Measurements from ENCODE around the gene FBXO48.
A peak's percentile ranks its signal among the peaks of the same experiment; 100 is the strongest.
"Not testable (repeated sequence)": the region's sequence is repeated elsewhere in the genome, so short reads cannot be mapped to it uniquely, and the experiment has no call there.

FBXO48 gene, protein sequence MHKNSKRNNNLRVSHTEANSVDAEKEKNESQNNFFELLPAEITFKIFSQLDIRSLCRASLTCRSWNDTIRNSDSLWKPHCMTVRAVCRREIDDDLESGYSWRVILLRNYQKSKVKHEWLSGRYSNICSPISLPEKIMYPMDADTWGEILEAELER

DNA sequence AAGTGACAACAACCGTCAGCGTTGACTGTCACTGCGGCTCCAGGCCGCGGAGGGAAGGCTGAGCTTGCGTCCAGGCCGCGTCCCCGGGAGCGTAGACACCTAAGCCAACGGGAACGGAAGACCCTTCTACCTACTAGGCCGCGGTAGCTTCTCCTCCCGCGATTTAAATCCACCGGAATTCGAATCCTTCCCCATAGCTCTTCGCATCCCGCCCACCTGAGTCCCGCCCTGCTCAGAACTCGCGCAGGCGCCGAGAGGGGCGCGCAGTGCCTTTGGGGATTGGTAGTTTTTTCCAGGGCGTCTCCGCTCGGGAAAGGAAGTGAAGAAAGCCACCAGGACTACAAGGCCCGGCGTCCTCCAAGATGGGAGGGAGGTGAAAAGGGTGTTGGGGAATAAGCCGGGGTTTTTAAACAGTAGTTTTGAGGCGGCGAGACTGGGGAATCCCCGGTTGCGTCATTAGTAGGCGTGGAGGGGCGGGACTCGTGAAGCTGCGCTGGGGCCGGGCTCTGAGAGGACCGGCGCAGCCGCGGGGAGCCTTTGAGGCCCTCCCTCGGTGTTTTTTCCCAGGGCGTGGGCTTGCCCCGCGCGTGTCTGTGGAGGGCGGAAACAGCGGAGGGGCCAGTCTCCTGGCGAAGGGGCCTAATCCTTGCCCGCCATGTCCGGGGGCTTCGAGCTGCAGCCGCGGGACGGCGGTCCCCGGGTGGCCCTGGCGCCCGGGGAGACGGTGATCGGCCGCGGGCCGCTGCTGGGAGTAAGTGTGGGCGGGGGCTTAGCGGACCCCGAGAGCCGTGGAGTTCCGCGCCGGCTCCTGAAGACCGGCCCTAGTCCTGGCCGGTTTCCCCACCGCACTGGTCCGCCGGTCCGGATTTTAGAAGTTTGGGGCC lies at the start of gene FBXO48, which contains the start of gene APLF:
Gene FBXO48, minus strand, starts transcription at position 218 of the 884 bp plus-strand sequence. CDS start 2,149 bp downstream, outside the sequence.
Gene APLF, plus strand, starts transcription at position 509 of the 884 bp plus-strand sequence. Its CDS starts 147 bp downstream, at position 656.
- DNase-seq, result peak; percentile 100
- in situ Hi-C loops (cut with HindIII; ENCODE audit: low pct_ligation_motif_present, low pct_unique_long_range_greater_than_20kb, low sequenced_read_pairs), result no loop called here

DNA sequence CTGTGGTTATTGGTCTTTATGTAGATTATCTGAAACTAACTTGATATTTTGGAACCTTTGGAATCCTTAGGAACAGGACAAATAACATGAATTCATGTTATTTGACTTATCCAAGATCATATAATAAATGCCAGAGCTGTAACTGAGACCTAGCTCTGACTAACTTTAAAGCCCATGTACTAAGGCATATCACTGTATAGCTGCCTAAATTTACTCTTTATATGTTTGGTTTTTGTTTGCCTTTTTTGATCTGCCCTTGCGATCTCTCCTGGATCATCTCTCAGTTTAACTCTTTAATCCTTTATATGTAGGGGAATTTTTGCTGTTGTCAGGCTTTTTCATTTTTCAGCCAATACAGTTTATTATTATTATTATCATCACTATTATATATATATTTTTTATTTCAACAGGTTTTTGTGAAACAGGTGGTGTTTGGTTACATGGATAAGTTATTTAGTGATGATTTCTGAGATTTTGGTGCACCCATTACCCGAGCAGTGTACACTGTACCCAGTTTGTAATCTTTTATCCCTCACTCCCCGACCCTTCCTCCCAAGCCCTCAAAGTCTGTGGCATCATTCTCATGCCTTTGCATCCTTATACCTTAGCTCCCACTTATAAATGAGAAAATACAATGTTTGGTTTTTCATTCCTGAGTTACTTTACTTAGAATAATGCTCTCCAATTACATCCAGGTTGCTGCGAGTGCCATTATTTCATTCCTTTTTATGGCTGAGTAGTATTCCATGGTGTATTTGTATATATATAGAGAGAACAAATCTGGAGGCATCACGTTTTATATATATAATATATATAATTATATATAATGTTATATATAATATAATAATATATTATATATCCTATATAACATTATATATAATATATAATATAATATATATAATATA lies 49.2 kb upstream of the FBXO48 start:
- no peak for DNase-seq
- in situ Hi-C loops (cut with HindIII; ENCODE audit: low pct_ligation_motif_present, low pct_unique_long_range_greater_than_20kb, low sequenced_read_pairs), result no loop called here

DNA sequence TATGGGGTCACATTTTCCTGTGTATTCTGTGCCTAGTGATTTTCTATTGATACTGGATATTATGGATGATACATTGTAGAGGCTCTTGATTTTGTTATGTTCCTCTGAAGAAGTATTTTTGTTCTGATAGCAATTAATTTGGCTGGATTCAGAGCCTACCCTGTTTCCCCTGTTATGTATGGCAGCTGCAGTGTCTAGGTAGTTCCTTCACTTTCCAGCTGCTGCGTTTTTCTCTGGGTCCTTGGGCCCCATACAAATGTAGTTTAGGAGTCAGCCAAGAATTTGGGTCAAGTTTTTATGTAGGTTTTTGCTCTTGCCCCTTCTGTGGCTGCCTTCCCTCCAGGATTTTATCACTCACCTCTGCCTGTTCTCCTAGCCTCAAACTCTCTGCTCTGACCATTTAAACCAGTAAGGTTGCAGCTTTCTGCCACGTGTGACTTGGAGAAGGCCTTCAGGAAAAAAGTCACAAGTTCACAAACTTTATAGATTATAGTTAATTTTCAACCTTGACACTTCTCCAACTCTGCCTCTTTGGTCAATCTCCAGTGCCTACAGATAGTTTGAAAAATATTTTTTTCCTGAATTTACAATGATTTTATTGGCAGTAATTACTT lies 47.3 kb upstream of the FBXO48 start:
- in situ Hi-C loops (cut with HindIII; ENCODE audit: low pct_ligation_motif_present, low pct_unique_long_range_greater_than_20kb, low sequenced_read_pairs), result no loop called here

DNA sequence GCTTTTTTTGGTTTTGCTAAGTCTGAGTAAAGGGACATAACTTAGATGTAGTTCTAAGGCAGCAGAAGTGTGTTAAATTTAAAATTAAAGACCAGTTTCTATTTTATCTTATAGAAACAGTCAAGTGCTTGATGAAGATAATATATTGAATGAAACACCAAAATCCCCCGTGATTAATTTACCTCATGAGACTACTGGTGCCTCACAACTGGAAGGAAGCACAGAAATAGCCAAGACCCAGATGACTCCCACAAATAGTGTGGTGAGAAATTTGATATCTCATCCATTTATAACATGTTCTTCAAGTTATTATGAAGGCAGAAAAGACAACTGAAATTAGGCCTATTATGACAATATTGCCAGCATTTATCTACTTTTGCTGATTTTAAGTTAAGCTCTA lies 45.9 kb upstream of the FBXO48 start:
- no peak for DNase-seq
- in situ Hi-C loops (cut with HindIII; ENCODE audit: low pct_ligation_motif_present, low pct_unique_long_range_greater_than_20kb, low sequenced_read_pairs), result no loop called here

More for the DNA sequence above, 47.3 kb upstream of the FBXO48 start:
- no peak for DNase-seq

DNA sequence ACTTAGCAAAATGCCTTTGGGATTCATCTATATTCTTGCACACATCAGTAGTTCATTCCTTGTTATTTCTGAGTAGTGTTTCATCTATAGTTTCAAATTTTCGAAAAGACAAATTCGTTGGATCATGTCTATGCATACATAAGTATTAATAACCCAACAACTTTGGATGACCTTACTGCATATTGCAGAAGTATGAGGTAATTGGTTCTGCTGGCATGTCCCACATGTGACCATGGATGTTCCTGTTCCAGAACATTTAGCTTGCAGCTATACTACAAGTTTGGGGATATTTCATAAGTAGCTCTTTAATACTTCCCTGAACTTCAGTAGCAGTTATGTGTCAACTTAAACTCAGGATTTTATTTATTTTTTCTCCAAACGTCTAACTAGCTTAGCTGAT lies 45.2 kb upstream of the FBXO48 start:
- in situ Hi-C loops (cut with HindIII; ENCODE audit: low pct_ligation_motif_present, low pct_unique_long_range_greater_than_20kb, low sequenced_read_pairs), result no loop called here
- DNase-seq, result no peak

DNA sequence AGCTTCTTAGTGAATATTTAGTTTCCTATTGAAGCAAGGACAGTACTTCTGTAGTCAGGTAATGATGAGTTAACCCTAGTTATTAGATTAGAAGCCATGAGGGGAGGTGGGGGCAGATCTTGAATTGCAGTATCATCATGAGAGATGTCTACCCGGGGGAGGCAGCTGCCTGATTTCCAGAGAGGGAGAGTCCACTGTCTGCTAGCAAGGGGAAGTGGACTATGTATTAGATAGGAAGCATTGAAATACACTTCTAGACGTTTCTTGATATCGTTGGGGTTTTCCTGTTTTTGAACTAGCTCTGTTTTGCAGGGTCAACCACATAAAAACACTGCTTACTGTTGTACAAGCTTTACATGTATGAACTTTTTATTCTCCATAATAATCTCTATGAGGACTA lies 39.1 kb upstream of the FBXO48 start:
- in situ Hi-C loops (cut with HindIII; ENCODE audit: low pct_ligation_motif_present, low pct_unique_long_range_greater_than_20kb, low sequenced_read_pairs), result no loop called here

DNA sequence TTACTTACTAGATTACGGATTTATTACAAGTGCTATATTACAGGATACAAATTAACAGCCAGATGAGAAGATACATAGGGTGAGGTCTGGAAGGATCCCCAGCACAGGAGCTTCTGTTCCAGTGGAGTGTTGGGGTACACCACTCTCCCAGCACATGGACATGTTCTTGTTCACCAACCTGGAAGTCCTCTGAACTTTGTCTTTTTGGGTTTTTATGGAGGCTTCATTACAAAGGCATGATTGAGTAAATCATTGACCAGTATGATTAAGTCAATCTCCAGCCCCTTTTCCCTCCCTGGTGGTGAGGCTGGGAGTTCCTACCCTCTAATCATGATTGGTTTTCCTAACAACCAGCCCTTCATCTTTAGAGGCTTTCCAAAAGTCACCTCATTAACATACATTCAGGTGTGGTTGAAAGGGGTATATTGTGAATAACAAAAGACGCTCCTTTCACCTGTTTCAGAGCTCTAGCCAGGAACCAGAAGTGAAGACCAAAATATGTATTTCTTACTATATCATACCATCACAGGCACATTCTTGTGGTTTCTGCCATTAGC lies 38.6 kb upstream of the FBXO48 start:
- in situ Hi-C loops (cut with HindIII; ENCODE audit: low pct_ligation_motif_present, low pct_unique_long_range_greater_than_20kb, low sequenced_read_pairs), result no loop called here
- no peak for DNase-seq

More for the DNA sequence above, 39.1 kb upstream of the FBXO48 start:
- no peak for DNase-seq

DNA sequence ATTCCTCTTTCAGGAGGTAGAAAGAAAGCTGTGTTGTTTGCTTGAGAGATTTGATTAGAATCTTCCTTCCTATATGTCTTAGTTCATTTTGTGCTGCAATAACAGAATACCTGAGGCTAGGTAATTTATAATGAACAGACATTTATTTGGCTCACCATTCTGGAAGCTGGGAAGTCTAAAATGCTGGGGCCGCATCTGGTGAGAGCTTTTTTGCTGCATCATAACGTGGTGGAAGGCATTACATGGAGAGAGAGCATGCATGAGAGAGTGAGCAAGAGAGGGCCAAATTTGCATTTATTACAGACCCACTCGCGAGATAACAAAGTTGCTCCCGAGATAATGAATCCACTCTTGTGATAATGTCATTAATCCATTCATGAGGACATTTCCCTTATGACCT lies 34.7 kb upstream of the FBXO48 start:
- in situ Hi-C loops (cut with HindIII; ENCODE audit: low pct_ligation_motif_present, low pct_unique_long_range_greater_than_20kb, low sequenced_read_pairs), result no loop called here
- DNase-seq, result no peak

DNA sequence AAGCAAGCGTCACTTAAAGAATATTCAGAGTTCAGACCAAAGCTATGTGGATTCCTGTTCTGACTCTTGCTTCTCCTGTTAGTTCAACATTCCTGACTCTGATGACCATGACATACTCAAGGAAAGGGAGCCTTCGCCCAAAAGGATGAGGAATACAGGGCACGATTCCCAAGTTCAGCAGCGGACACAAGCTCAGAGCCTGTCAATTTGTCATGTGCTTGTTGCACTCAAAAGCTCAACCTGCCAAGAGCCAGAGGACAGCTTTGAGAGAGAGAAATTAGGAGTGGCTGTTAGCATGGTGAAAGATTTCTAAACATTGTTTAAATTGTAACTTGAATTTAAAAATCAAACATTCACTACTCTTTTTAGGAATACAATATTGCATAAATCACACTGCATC lies 33.6 kb upstream of the FBXO48 start:
- DNase-seq, result no peak
- in situ Hi-C loops (cut with HindIII; ENCODE audit: low pct_ligation_motif_present, low pct_unique_long_range_greater_than_20kb, low sequenced_read_pairs), result no loop called here

DNA sequence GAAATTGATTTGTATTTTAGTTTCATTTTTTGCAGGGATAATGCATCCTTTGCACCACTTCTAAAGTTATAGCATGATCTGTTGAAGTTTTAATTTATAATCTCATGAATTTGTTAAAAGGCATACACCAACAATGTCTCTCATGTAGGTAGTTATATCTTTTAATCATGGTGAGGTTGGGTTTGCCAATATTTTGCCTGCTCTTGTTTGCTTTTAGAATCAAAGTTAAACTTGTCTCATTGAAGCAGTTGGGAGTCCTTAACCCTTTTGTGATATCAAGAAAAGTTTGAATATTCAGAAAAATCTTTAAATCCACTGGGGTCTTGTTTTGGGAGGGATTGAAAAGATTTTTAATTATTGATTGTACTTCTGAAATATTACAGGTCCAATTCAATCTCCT lies 32.0 kb upstream of the FBXO48 start:
- in situ Hi-C loops (cut with HindIII; ENCODE audit: low pct_ligation_motif_present, low pct_unique_long_range_greater_than_20kb, low sequenced_read_pairs), result no loop called here

DNA sequence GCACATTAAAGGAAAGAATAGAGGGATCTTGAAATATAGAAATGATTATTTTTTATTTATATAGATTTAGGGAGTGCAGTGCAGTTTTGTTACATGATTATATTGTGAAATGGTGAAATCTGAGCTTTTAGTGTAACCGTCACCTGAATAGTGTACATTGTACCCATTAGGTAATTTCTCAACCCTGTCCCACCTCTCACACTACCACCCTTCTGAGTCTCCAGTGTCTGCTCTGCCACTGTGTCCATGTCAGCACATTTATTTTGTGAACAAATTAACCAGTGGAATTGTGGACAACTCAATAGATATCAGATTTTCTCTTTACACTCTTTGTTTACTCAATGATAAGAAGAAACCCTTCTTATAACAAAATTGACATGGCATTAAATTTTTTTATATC lies 24.5 kb upstream of the FBXO48 start:
- no peak for DNase-seq
- in situ Hi-C loops (cut with HindIII; ENCODE audit: low pct_ligation_motif_present, low pct_unique_long_range_greater_than_20kb, low sequenced_read_pairs), result no loop called here

More for the DNA sequence above, 32.0 kb upstream of the FBXO48 start:
- DNase-seq, result no peak

DNA sequence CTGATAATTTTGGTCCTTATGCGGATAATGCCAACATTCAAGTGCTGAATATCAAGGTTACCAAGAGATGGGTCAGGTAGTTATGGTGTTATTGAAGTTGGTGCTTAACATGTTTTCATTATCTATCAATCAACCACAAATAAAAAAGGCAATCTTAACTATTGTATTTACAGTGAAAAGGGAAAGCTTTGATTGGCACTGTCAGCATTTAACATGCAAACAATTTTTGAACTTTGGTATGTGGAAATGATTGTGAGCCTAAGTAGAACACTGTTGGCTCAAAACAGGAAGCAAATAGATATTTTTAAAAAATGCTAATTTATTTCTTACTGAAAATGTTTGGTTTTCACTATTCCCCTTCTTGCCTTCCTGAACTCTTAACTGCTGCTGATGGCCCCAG lies 22.2 kb upstream of the FBXO48 start:
- no peak for DNase-seq
- in situ Hi-C loops (cut with HindIII; ENCODE audit: low pct_ligation_motif_present, low pct_unique_long_range_greater_than_20kb, low sequenced_read_pairs), result no loop called here

DNA sequence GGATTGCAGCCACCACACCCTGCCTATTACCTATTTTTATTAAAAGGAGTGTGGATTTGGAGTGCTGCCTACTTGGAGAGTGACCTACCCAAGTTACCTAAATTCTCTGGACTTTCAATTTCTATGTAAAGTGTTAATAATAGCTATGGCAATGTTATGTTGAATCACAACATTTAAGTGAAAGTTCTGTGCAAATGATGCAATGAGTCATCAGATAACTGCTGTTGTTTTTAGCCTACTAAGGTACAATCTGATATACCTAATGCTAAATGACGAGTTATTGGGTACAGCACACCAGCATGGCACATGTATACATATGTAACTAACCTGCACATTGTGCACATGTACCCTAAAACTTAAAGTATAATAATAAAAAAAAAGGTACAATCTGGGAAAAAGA lies 21.5 kb upstream of the FBXO48 start:
- DNase-seq; in situ Hi-C loops (cut with HindIII; ENCODE audit: low pct_ligation_motif_present, low pct_unique_long_range_greater_than_20kb, low sequenced_read_pairs): not testable (repeated sequence)

DNA sequence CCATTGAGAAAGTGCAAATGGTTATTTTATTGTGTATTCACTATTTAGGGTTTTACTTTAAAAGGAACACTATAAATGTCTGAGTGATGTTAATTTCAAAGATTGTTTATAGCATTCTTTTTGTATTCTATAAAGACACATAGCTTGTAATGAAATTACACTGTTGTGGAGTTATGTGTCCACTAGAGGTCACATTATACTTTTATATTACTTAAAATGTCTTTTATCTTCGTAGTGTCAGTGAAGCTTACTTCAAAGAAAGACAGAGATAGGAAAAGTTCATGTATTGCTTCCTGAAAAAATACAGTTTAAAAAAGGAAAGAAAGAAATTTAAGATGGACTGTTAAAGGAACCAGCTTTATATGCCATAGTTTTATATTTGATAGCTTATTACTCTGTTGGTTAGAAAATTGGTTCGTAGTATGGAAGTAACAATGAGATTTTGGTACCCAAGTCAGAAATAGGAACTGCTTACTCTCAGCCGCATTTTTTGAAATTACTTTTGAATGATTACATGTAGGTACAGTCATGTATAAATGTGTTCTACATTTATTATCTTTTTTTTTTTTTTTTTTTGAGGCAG lies 20.8 kb upstream of the FBXO48 start:
- in situ Hi-C loops (cut with HindIII; ENCODE audit: low pct_ligation_motif_present, low pct_unique_long_range_greater_than_20kb, low sequenced_read_pairs), result no loop called here
- DNase-seq, result peak; percentile 52

DNA sequence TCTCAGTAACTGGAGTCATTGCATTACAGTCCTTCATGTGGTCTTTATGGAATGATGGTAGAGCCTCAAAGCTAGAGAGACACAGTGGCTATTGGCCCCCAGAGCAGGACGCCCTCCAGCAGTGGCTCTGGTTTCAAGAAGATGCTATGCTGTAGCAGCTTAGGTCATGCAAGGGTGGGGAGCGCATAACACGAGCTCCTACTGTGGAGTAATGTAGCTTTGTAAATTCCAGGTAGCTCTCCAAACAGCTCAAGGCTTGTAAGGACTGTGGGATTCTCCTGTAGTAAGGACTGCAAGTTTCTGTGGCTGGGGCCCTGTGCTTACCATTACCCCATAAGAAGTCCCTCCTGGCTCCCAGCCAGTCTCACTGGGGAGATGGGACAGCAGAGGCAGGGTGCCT lies 15.9 kb upstream of the FBXO48 start:
- in situ Hi-C loops (cut with HindIII; ENCODE audit: low pct_ligation_motif_present, low pct_unique_long_range_greater_than_20kb, low sequenced_read_pairs), result no loop called here
- no peak for DNase-seq

DNA sequence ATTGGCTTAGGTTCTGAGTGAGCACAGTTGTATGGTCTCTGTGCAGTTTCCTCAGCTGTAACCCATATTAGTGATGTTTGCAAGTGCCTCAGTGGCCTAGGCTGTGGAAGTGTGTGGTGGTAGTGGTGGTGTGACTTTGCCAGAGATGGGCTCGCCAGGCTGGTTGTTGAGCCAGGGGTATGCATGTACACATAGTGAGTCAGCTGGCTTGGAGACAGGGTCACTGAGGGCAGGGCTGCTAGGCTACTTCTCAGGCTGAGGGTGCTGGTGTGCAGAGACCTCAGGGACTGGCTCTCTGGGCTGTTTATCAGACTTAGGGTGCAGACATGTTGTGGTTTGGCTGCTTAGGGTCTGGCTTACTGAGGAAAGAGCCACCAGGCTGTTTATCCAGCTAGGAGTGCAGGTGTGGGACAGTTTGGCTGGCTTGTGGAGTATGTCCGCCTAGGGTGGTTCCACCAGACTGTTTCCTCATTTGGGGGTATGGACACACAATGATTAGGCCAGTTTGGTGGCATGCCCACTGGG lies 15.3 kb upstream of the FBXO48 start:
- no peak for DNase-seq
- in situ Hi-C loops (cut with HindIII; ENCODE audit: low pct_ligation_motif_present, low pct_unique_long_range_greater_than_20kb, low sequenced_read_pairs), result no loop called here

DNA sequence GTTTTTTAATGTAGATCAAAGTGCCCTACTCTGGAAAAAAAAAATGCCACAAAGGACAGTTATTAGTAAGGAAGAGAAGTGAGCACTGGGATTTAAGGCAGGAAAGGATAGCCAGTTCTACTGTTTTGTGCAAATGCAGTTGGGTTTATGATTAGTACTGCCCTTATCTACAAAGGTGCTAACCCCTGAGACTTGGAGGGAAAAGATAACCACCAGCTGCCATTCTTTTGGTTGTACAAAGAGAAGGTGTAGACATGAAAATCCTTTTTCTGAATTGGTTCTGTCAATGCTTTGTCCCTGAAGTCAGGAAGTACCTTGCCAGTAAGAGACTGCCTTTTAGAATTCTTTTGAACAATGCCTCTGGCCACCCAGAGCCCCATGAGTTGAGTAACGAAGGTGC lies 11.6 kb upstream of the FBXO48 start:
- in situ Hi-C loops (cut with HindIII; ENCODE audit: low pct_ligation_motif_present, low pct_unique_long_range_greater_than_20kb, low sequenced_read_pairs), result no loop called here

DNA sequence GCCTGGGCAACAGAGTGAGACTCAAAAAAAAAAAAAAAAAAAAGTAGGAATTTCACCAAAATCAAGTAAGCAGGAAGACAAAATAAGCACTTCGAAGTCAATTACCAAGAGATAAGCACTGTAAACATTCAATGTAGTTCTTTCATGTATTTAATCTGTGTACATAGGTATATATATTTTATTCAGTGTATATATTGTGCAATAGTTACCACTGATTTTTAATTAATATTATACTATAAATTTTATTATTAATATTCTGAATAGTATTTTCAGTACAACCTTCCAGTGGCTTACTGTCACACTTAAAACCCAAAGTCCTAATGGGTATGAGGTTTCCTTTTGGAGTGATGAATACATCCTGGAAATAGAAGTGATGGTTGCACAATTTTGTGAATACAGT lies 9.4 kb upstream of the FBXO48 start:
- DNase-seq, result no peak
- in situ Hi-C loops (cut with HindIII; ENCODE audit: low pct_ligation_motif_present, low pct_unique_long_range_greater_than_20kb, low sequenced_read_pairs), result no loop called here

More for the DNA sequence above, 11.6 kb upstream of the FBXO48 start:
- no peak for DNase-seq

All from ACHN (cell line).